Neural cell (in vitro differentiated cells): ENCODE data around the gene IL1RAP. TPM values are rescaled to one million over a fixed set of nuclear protein-coding genes. Genes with fewer than 3 reads are reported as not detected.

Experiments used
- H2AFZ ChIP-seq: fragments of 200-600, 300-800 bp; sonication (generic), shearing (Covaris generic); 2 replicates; pipeline ENCODE4 v1.6.0; 2014; ENCODE audit warnings: low read depth, mild to moderate bottlenecking, antibody characterized with exemption, low read length, moderate library complexity
- H3F3A ChIP-seq: fragments of 200-600 bp; shearing (Covaris generic); 2 replicates; pipeline ENCODE4 v1.6.1; 2016; ENCODE audit warnings: mild to moderate bottlenecking, moderate library complexity, mixed read lengths, antibody characterized with exemption, low read length; ENCODE audit not compliant: insufficient read depth, poor library complexity, severe bottlenecking
- H3K27ac ChIP-seq: fragments of 200-600, 300-800 bp; sonication (generic), shearing (Covaris generic); 2 replicates; pipeline ENCODE4 v1.5.1; 2014; ENCODE audit warnings: mild to moderate bottlenecking, low read length, moderate library complexity
- H3K27me3 ChIP-seq: fragments of 300-800, 200-600 bp; sonication (generic), shearing (Covaris generic); 2 replicates; pipeline ENCODE4 v1.6.0; 2014; ENCODE audit warnings: mild to moderate bottlenecking, low read depth, low read length, moderate library complexity; ENCODE audit not compliant: insufficient read depth
- H3K36me3 ChIP-seq: fragments of 300-800, 200-600 bp; sonication (generic), shearing (Covaris generic); 2 replicates; pipeline ENCODE4 v1.5.1; 2014; ENCODE audit warnings: mild to moderate bottlenecking, antibody characterized with exemption, low read length, moderate library complexity; ENCODE audit not compliant: insufficient read depth
- H3K4me2 ChIP-seq: fragments of 300-800, 200-600 bp; sonication (generic), shearing (Covaris generic); 2 replicates; pipeline ENCODE4 v1.6.0; 2014; ENCODE audit warnings: mild to moderate bottlenecking, low read length
- H3K4me3 ChIP-seq: fragments of 300-800, 200-600 bp; sonication (generic), shearing (Covaris generic); 2 replicates; pipeline ENCODE4 v1.5.1; 2014; ENCODE audit warnings: mild to moderate bottlenecking, low read length, moderate library complexity
- H3K79me2 ChIP-seq: fragments of 200-600 bp; shearing (Covaris generic); replicated peaks from 2 replicates; pipeline ENCODE4 v1.6.0; 2014; ENCODE audit warnings: mild to moderate bottlenecking, low read length, moderate library complexity; ENCODE audit not compliant: insufficient read depth
- H3K9ac ChIP-seq: fragments of 300-800, 200-600 bp; sonication (generic), shearing (Covaris generic); 2 replicates; pipeline ENCODE4 v1.6.1; 2016; ENCODE audit warnings: mild to moderate bottlenecking, low read length, mixed read lengths
- H3K9me2 ChIP-seq: fragments of 200-600 bp; shearing (Covaris generic); 2 replicates; pipeline ENCODE4 v1.6.1; 2016; ENCODE audit warnings: mild to moderate bottlenecking, low read length, mixed read lengths; ENCODE audit not compliant: insufficient read depth
- H3K9me3 ChIP-seq: fragments of 200-600, 300-800 bp; sonication (generic), shearing (Covaris generic); 2 replicates; pipeline ENCODE4 v1.6.1; 2016; ENCODE audit warnings: mild to moderate bottlenecking, mixed run types, low read length, moderate library complexity, mixed read lengths
- H4K20me1 ChIP-seq: fragments of 200-600 bp; shearing (Covaris generic); 2 replicates; pipeline ENCODE4 v1.6.1; 2016; ENCODE audit warnings: mild to moderate bottlenecking, mixed run types; ENCODE audit not compliant: insufficient read depth
- EP300 ChIP-seq: fragments of 450-650 bp; conservative IDR thresholded peaks from 2 replicates; pipeline ENCODE4 v1.6.1; 2014; ENCODE audit warnings: antibody characterized with exemption, mild to moderate bottlenecking, moderate library complexity; ENCODE audit not compliant: poor library complexity, severe bottlenecking
- MXI1 ChIP-seq: fragments of 450-650 bp; conservative IDR thresholded peaks from 2 replicates; pipeline ENCODE4 v1.6.1; 2014; ENCODE audit warnings: antibody characterized with exemption, mild to moderate bottlenecking; ENCODE audit not compliant: poor library complexity, severe bottlenecking
- POLR2AphosphoS5 ChIP-seq: IDR thresholded peaks from 2 replicates; pipeline ENCODE4 v1.6.1; 2012
- RAD21 ChIP-seq: fragments of 450-650 bp; conservative IDR thresholded peaks from 2 replicates; pipeline ENCODE4 v1.6.1; 2014; ENCODE audit warnings: antibody characterized with exemption, mild to moderate bottlenecking, moderate library complexity
- REST ChIP-seq: IDR thresholded peaks from 2 replicates; pipeline ENCODE4 v1.6.1; 2012; ENCODE audit warnings: borderline replicate concordance
- SMC3 ChIP-seq: fragments of 450-650 bp; conservative IDR thresholded peaks from 2 replicates; pipeline ENCODE4 v1.6.1; 2014; ENCODE audit warnings: antibody characterized with exemption, mild to moderate bottlenecking, moderate library complexity; ENCODE audit not compliant: poor library complexity
- TAF1 ChIP-seq: IDR thresholded peaks from 2 replicates; pipeline ENCODE4 v1.6.1; 2012; ENCODE audit warnings: low read depth
- polyA plus RNA-seq: library from polyadenylated mRNA; depleted of rRNA; stranded (reverse); fragments of >200 nt; gene quantifications from 2 replicates; pipeline ENCODE4 v1.2.3, GENCODE V29; 2014
- TF ChIP-seq, protein P1 (sequence below): fragments of 450-650 bp; IDR thresholded peaks from 2 replicates; pipeline ENCODE4 v1.5.1; 2014; ENCODE audit warnings: antibody characterized with exemption, mild to moderate bottlenecking, moderate library complexity; ENCODE audit not compliant: poor library complexity, severe bottlenecking

The IL1RAP gene
- polyA plus RNA-seq, 1 donor from 2014 or later: 24.6 TPM

DNA sequence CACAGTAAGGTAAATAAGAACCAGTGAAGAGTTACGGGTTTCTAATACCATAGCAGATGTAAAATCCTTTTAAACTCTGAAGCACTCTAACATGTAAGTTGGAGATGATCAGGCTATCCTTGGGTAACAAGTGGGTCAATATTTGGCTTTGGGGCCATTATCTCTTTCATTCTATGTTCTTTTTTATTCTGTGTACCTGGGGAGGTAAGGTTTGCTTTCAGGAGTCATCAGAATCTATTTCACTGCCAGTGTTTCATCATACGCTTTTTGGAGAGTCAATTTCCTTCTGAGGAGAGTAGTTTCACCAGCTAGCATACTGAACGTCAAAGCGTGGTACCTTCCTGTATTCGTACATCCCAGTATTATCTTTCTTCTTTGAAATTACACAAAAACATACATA, 182.1 kb downstream of the IL1RAP start:
- Histone ChIP-seq H3K27ac (no peak overlapping the region), H2AFZ (no peak overlapping the region), H3K27me3 (no peaks in the 10 kb centered on the region), H3F3A (no peaks in the 10 kb centered on the region), H3K9me3 (no peaks in the 10 kb centered on the region), H3K79me2 (no peaks in the 10 kb centered on the region), H3K4me2 (no peak overlapping the region), H3K9ac (no peak overlapping the region), H3K9me2 (no peaks in the 10 kb centered on the region), H4K20me1 (no peaks in the 10 kb centered on the region), H3K4me3 (no peak overlapping the region), H3K36me3 (no peaks in the 10 kb centered on the region)
- no peak for TF ChIP-seq MXI1
- TF ChIP-seq SMC3: no peak
- TF ChIP-seq TAF1: no peak
- no peak for TF ChIP-seq POLR2AphosphoS5
- no peak for TF ChIP-seq REST
- TF ChIP-seq, protein P1, sequence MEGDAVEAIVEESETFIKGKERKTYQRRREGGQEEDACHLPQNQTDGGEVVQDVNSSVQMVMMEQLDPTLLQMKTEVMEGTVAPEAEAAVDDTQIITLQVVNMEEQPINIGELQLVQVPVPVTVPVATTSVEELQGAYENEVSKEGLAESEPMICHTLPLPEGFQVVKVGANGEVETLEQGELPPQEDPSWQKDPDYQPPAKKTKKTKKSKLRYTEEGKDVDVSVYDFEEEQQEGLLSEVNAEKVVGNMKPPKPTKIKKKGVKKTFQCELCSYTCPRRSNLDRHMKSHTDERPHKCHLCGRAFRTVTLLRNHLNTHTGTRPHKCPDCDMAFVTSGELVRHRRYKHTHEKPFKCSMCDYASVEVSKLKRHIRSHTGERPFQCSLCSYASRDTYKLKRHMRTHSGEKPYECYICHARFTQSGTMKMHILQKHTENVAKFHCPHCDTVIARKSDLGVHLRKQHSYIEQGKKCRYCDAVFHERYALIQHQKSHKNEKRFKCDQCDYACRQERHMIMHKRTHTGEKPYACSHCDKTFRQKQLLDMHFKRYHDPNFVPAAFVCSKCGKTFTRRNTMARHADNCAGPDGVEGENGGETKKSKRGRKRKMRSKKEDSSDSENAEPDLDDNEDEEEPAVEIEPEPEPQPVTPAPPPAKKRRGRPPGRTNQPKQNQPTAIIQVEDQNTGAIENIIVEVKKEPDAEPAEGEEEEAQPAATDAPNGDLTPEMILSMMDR: no peak
- TF ChIP-seq EP300: no peak

- TF ChIP-seq, protein P1: peak; percentile 74
- TF ChIP-seq EP300 (no peak), RAD21 (peak; percentile 75), SMC3 (peak; percentile 84)
- no peak overlapping the region for H2AFZ ChIP-seq
- no peaks in the 10 kb centered on the region for H3K9me3 ChIP-seq
- H4K20me1 ChIP-seq: no peaks in the 10 kb centered on the region
- no peak overlapping the region for H3K4me3 ChIP-seq
- no peaks in the 10 kb centered on the region for H3K9me2 ChIP-seq
- no peak overlapping the region for H3K9ac ChIP-seq
- no peak overlapping the region for H3K27ac ChIP-seq
- H3K4me2 ChIP-seq: no peak overlapping the region
- no peaks in the 10 kb centered on the region for H3F3A ChIP-seq
- no peaks in the 10 kb centered on the region for H3K27me3 ChIP-seq
- H3K79me2 ChIP-seq: no peaks in the 10 kb centered on the region
- no peaks in the 10 kb centered on the region for H3K36me3 ChIP-seq
Observed at GRCh38 chr3:190696777-190697501, 183.1 kb downstream of the IL1RAP start.
